Liver (tissue), 9 donors: ENCODE data around the gene CAPRIN1. TPM values are rescaled to one million over a fixed set of nuclear protein-coding genes. Genes with fewer than 3 reads are reported as not detected.

ENCODE experiments used
- DNase-seq: peaks from one replicate; pipeline ENCODE4 v3.0.0-alpha.2; 2017; ENCODE audit warnings: low spot score
- H3K27ac ChIP-seq, 2 donors: one replicate each; pipeline ENCODE4 v1.7.0; 2013; ENCODE audit warnings: inconsistent platforms in 2 of 2, low read length in 2 of 2, control low read depth in 1 of 2, low read depth in 1 of 2, mild to moderate bottlenecking in 1 of 2
- H3K27me3 ChIP-seq, 4 donors: one replicate each; pipeline versions ENCODE4 v1.6.1 to v1.7.0; 2013; ENCODE audit warnings: low read length in 3 of 4, inconsistent platforms in 1 of 4, mild to moderate bottlenecking in 1 of 4, moderate library complexity in 1 of 4; ENCODE audit not compliant: control insufficient read depth in 4 of 4, insufficient read depth in 4 of 4
- H3K36me3 ChIP-seq, 4 donors: one replicate each; pipeline versions ENCODE4 v1.6.1 to v1.7.0; 2013; ENCODE audit warnings: low read length in 3 of 4, mild to moderate bottlenecking in 3 of 4, low read depth in 1 of 4, moderate library complexity in 1 of 4; ENCODE audit not compliant: control insufficient read depth in 4 of 4, insufficient read depth in 3 of 4
- H3K4me1 ChIP-seq, 4 donors: one replicate each; pipeline versions ENCODE4 v1.6.1 to v1.7.0; 2013; ENCODE audit warnings: low read length in 3 of 4, mild to moderate bottlenecking in 3 of 4, moderate library complexity in 1 of 4; ENCODE audit not compliant: control insufficient read depth in 4 of 4, insufficient read depth in 4 of 4
- H3K4me3 ChIP-seq, 3 donors: one replicate each; pipeline versions ENCODE4 v1.6.1 to v1.7.0; 2013; ENCODE audit warnings: low read length in 3 of 3, control low read depth in 1 of 3, low read depth in 1 of 3, mild to moderate bottlenecking in 1 of 3
- H3K9ac ChIP-seq, 2 donors: one replicate each; pipeline ENCODE4 v1.7.0; 2013; ENCODE audit warnings: low read length in 2 of 2, mild to moderate bottlenecking in 2 of 2, moderate library complexity in 2 of 2, control low read depth in 1 of 2, low read depth in 1 of 2
- H3K9me3 ChIP-seq, 4 donors: one replicate each; pipeline versions ENCODE4 v1.6.1 to v1.7.0; 2013; ENCODE audit warnings: low read length in 3 of 4; ENCODE audit not compliant: control insufficient read depth in 4 of 4
- EGR1 ChIP-seq, 2 donors: IDR thresholded peaks; 2 replicates each; pipeline ENCODE4 v1.6.1; 2016 to 2018; ENCODE audit warnings: antibody characterized with exemption in 2 of 2, low read depth in 2 of 2
- FOXA1 ChIP-seq: IDR thresholded peaks from 2 replicates; pipeline ENCODE4 v1.6.1; 2016; ENCODE audit warnings: antibody characterized with exemption
- FOXA2 ChIP-seq: IDR thresholded peaks from 2 replicates; pipeline ENCODE4 v1.6.1; 2016; ENCODE audit warnings: antibody characterized with exemption
- GABPA ChIP-seq, 2 donors: IDR thresholded peaks in 1 of 2; conservative IDR thresholded peaks in 1 of 2; 2 replicates each; pipeline ENCODE4 v1.6.1; 2016; ENCODE audit warnings: antibody characterized with exemption in 2 of 2, mild to moderate bottlenecking in 1 of 2, moderate library complexity in 1 of 2
- HNF4A ChIP-seq, 2 donors: conservative IDR thresholded peaks; 2 replicates each; pipeline ENCODE4 v1.6.1; 2016; ENCODE audit warnings: antibody characterized with exemption in 2 of 2, mild to moderate bottlenecking in 2 of 2
- HNF4G ChIP-seq: IDR thresholded peaks from 2 replicates; pipeline ENCODE4 v1.6.1; 2016; ENCODE audit warnings: antibody characterized with exemption
- JUND ChIP-seq, 2 donors: IDR thresholded peaks; 2 replicates each; pipeline ENCODE4 v1.6.1; 2016; ENCODE audit warnings: antibody characterized with exemption in 2 of 2
- NR2F2 ChIP-seq: IDR thresholded peaks from 2 replicates; pipeline ENCODE4 v1.6.1; 2016; ENCODE audit warnings: antibody characterized with exemption
- RAD21 ChIP-seq, 2 donors: IDR thresholded peaks; 2 replicates each; pipeline ENCODE4 v1.6.1; 2016; ENCODE audit warnings: antibody characterized with exemption in 2 of 2, mild to moderate bottlenecking in 2 of 2
- RXRA ChIP-seq, 2 donors: IDR thresholded peaks; 2 replicates each; pipeline ENCODE4 v1.6.1; 2017 to 2018; ENCODE audit warnings: antibody characterized with exemption in 2 of 2, mild to moderate bottlenecking in 1 of 2
- SP1 ChIP-seq: IDR thresholded peaks from 2 replicates; pipeline ENCODE4 v1.6.1; 2018; ENCODE audit warnings: antibody characterized with exemption, mild to moderate bottlenecking
- TAF1 ChIP-seq: conservative IDR thresholded peaks from 2 replicates; pipeline ENCODE4 v1.6.1; 2016; ENCODE audit warnings: antibody characterized with exemption, mild to moderate bottlenecking
- YY1 ChIP-seq: IDR thresholded peaks from 2 replicates; pipeline ENCODE4 v1.6.1; 2016; ENCODE audit warnings: antibody characterized with exemption, mild to moderate bottlenecking
- WGBS: extraction: QIAGEN DNeasy Blood & Tissue Kit; methylation state at CpG from one replicate; pipeline ENCODE4 v1.1.7; 2013; 5-methylcytosine and 5-hydroxymethylcytosine counted together
- polyA plus RNA-seq, 2 donors: library from polyadenylated mRNA; stranded (reverse) in 1 of 2; unstranded in 1 of 2; fragments of 200-250 nt in 1 of 2; fragments of >200 nt in 1 of 2; fragmentation: Nextera tagmentation in 1 of 2; extraction: Ambion mirVana in 1 of 2; gene quantifications; one replicate each; pipeline versions ENCODE4 v1.2.1 to v1.2.3, GENCODE V29; 2013 to 2015
- total RNA-seq, 2 donors: library from RNA; depleted of rRNA; stranded (reverse); fragments of >200 nt; gene quantifications; one replicate each; pipeline ENCODE4 v1.2.3, GENCODE V29; 2014
- TF ChIP-seq, protein P1 (sequence below): IDR thresholded peaks from 2 replicates; pipeline ENCODE4 v1.6.1; 2016; ENCODE audit warnings: antibody characterized with exemption
- TF ChIP-seq, protein P2 (sequence below): IDR thresholded peaks from 2 replicates; pipeline ENCODE4 v1.6.1; 2016; ENCODE audit warnings: antibody characterized with exemption
- TF ChIP-seq, protein P3 (sequence below): IDR thresholded peaks from 2 replicates; pipeline ENCODE4 v1.6.1; 2016; ENCODE audit warnings: antibody characterized with exemption
- TF ChIP-seq, protein P4 (sequence below): IDR thresholded peaks from 2 replicates; pipeline ENCODE4 v1.6.1; 2016; ENCODE audit warnings: antibody characterized with exemption, mild to moderate bottlenecking
- TF ChIP-seq, protein P5 (sequence below): fragments of 150-350 bp; IDR thresholded peaks from 2 replicates; pipeline ENCODE4 v1.5.1; 2017; ENCODE audit warnings: improper control_type of control experiment, low read depth, low read length; ENCODE audit not compliant: missing input control
- donor health status: healthy.
- donor health status: healthy.
- donor health status: healthy.
- donor health status: healthy.
- donor health status: healthy.

Gene CAPRIN1
- total and polyA plus RNA-seq, 4 donors, result 19.5 to 112 (median 56.5) TPM

DNA sequence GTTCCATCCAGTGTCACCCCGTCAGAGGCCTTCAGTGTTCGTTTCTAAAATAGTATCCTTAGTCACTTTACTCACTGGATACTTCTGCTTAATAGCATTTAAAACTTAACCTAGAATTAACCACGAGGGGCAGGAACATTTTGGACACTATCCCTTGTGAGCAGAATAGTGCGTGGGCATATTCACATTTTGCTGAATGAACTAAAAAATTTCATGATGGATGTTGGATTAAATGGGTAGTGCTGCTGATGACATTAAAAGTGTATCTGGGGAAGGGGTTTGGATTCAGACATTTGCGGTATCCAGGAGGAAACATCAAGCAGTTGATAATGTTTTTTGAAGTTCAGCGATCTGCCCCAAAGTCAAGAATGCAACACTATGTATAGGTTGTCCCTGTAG is 53.1 kb downstream of the CAPRIN1 start:
- Histone ChIP-seq H3K4me1 (peaks cover 3 to 26% (median 15%) of the 10 kb centered on the region in 4 donors), H3K4me3 (peak overlapping the region; percentile 71 to 96 (median 78)), H3K27ac (peak overlapping the region; percentile 83 to 88), H3K9ac (peak overlapping the region; percentile 77 to 95), H3K9me3 (no peaks in the 10 kb centered on the region), H3K27me3 (no peaks in the 10 kb centered on the region), H3K36me3 (peaks cover 0 to 26% (median 23%) of the 10 kb centered on the region in 4 donors)
- WGBS, result 29% methylated on average over 6 of the region's 6 CpGs
- no peak for DNase-seq
- TF ChIP-seq, protein P1, sequence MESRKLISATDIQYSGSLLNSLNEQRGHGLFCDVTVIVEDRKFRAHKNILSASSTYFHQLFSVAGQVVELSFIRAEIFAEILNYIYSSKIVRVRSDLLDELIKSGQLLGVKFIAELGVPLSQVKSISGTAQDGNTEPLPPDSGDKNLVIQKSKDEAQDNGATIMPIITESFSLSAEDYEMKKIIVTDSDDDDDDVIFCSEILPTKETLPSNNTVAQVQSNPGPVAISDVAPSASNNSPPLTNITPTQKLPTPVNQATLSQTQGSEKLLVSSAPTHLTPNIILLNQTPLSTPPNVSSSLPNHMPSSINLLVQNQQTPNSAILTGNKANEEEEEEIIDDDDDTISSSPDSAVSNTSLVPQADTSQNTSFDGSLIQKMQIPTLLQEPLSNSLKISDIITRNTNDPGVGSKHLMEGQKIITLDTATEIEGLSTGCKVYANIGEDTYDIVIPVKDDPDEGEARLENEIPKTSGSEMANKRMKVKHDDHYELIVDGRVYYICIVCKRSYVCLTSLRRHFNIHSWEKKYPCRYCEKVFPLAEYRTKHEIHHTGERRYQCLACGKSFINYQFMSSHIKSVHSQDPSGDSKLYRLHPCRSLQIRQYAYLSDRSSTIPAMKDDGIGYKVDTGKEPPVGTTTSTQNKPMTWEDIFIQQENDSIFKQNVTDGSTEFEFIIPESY, result no peak
- TF ChIP-seq FOXA2 (no peak), EGR1 (IDR thresholded peaks at IDR 0.05; ENCODE audit: low read depth in 2 of 2) (no peak), YY1 (no peak), HNF4G (no peak), FOXA1 (no peak), SP1 (no peak), TAF1 (no peak), JUND (IDR thresholded peaks at IDR 0.05) (no peak), RXRA (IDR thresholded peaks at IDR 0.05) (no peak)
- TF ChIP-seq, protein P2, sequence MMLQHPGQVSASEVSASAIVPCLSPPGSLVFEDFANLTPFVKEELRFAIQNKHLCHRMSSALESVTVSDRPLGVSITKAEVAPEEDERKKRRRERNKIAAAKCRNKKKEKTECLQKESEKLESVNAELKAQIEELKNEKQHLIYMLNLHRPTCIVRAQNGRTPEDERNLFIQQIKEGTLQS, result no peak

DNA sequence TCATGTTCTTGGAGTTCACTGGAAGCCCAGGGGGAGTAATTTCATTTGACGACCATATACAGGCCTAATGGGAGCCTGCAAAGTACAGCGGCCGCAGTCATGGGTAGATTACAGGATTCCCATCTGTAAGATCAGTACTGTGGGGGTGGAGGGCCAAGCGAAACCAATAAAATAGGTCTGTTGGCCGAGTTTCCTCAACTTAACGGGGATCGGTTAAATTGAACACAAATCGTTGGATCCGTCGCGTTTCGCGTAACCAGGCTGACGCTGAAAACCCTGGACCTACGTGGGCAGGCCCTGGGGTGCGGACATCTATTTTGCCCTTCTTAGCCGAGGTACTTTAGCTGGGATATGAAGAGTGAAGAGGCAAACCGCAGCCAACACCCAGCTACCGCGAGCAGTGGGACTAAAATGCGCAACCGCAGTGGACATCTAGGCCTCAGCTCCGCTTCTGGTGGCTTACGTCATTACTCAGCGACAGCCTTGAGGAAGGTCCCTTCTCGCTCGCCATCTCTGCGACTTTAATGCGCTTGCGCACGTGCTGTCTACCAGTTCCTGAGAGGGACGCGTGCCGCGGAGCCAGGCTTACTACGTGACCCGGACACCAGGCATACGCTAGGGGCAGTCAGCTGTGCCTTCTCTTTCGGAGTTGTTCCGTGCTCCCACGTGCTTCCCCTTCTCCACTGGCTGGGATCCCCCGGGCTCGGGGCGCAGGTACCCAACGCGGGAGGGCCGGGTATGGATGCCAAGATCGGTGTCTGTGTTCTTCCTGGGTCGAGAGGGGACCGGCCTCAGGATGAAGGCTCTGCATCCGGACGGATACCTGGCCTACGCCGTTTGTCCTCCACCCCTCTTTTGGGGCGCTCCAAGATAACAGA is 53.8 kb downstream of the CAPRIN1 start, which contains the start of gene NAT10:
TSS of gene NAT10 (plus strand) at position 551 of the 878 bp plus-strand sequence. CDS start 2,597 bp downstream, outside the sequence.
- H3K36me3 ChIP-seq, result peaks cover 0 to 27% (median 21%) of the 10 kb centered on the region in 4 donors
- peak within 1 kb of the TSS; percentile 83 to 88 for H3K27ac ChIP-seq
- H3K9ac ChIP-seq, result peak within 1 kb of the TSS; percentile 77 to 95
- H3K4me1 ChIP-seq, result peaks cover 3 to 26% (median 15%) of the 10 kb centered on the region in 4 donors
- DNase-seq, result peak; percentile 96
- WGBS, result under 1% methylated on average over 55 of the region's 55 CpGs
- TF ChIP-seq, protein P1, result peak; percentile 98
- TF ChIP-seq TAF1, result peak; percentile 97
- TF ChIP-seq, protein P3, sequence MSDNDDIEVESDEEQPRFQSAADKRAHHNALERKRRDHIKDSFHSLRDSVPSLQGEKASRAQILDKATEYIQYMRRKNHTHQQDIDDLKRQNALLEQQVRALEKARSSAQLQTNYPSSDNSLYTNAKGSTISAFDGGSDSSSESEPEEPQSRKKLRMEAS, result peak; percentile 100
- peak in 1 of 2 donors; percentile 34 for TF ChIP-seq HNF4A (conservative IDR thresholded peaks at IDR 0.05)
- TF ChIP-seq, protein P4, sequence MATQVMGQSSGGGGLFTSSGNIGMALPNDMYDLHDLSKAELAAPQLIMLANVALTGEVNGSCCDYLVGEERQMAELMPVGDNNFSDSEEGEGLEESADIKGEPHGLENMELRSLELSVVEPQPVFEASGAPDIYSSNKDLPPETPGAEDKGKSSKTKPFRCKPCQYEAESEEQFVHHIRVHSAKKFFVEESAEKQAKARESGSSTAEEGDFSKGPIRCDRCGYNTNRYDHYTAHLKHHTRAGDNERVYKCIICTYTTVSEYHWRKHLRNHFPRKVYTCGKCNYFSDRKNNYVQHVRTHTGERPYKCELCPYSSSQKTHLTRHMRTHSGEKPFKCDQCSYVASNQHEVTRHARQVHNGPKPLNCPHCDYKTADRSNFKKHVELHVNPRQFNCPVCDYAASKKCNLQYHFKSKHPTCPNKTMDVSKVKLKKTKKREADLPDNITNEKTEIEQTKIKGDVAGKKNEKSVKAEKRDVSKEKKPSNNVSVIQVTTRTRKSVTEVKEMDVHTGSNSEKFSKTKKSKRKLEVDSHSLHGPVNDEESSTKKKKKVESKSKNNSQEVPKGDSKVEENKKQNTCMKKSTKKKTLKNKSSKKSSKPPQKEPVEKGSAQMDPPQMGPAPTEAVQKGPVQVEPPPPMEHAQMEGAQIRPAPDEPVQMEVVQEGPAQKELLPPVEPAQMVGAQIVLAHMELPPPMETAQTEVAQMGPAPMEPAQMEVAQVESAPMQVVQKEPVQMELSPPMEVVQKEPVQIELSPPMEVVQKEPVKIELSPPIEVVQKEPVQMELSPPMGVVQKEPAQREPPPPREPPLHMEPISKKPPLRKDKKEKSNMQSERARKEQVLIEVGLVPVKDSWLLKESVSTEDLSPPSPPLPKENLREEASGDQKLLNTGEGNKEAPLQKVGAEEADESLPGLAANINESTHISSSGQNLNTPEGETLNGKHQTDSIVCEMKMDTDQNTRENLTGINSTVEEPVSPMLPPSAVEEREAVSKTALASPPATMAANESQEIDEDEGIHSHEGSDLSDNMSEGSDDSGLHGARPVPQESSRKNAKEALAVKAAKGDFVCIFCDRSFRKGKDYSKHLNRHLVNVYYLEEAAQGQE, result peak; percentile 89
- peak; percentile 32 to 60 for TF ChIP-seq EGR1 (IDR thresholded peaks at IDR 0.05; ENCODE audit: low read depth in 2 of 2)
- TF ChIP-seq FOXA2, result no peak
- no peak for TF ChIP-seq HNF4G
- TF ChIP-seq RAD21 (IDR thresholded peaks at IDR 0.05), result peak; percentile 58 to 60
- TF ChIP-seq, protein P5, sequence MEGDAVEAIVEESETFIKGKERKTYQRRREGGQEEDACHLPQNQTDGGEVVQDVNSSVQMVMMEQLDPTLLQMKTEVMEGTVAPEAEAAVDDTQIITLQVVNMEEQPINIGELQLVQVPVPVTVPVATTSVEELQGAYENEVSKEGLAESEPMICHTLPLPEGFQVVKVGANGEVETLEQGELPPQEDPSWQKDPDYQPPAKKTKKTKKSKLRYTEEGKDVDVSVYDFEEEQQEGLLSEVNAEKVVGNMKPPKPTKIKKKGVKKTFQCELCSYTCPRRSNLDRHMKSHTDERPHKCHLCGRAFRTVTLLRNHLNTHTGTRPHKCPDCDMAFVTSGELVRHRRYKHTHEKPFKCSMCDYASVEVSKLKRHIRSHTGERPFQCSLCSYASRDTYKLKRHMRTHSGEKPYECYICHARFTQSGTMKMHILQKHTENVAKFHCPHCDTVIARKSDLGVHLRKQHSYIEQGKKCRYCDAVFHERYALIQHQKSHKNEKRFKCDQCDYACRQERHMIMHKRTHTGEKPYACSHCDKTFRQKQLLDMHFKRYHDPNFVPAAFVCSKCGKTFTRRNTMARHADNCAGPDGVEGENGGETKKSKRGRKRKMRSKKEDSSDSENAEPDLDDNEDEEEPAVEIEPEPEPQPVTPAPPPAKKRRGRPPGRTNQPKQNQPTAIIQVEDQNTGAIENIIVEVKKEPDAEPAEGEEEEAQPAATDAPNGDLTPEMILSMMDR, result no peak
- TF ChIP-seq JUND (IDR thresholded peaks at IDR 0.05), result no peak
- TF ChIP-seq SP1, result peak; percentile 78
- peak; percentile 62 to 70 for TF ChIP-seq RXRA (IDR thresholded peaks at IDR 0.05)
- peak; percentile 96 for TF ChIP-seq YY1
- TF ChIP-seq, protein P2, result peak; percentile 18
- peak in 1 of 2 donors; percentile 72 for TF ChIP-seq GABPA (IDR thresholded peaks at IDR 0.05 in 1 of 2, conservative IDR thresholded peaks at IDR 0.05 in 1 of 2)
- no peak for TF ChIP-seq FOXA1
- TF ChIP-seq NR2F2, result peak; percentile 37
- H3K27me3 ChIP-seq, result no peaks in the 10 kb centered on the region
- H3K4me3 ChIP-seq, result peak within 1 kb of the TSS; percentile 71 to 96 (median 78)
- no peaks in the 10 kb centered on the region for H3K9me3 ChIP-seq
